ENCODE data around the gene TNK1. TPM values are rescaled to one million over a fixed set of nuclear protein-coding genes. Genes with fewer than 3 reads are reported as not detected.

TNK1 gene
- total RNA-seq, 1 donor from 2014 or later: 0.21 TPM

- H3K27ac Mint-ChIP-seq (ENCODE audit: unreplicated experiment): no peak overlapping the region
- peak overlapping the region; percentile 84 for H3K4me3 Mint-ChIP-seq
- no peak for TF ChIP-seq CTCF (conservative IDR thresholded peaks at IDR 0.05)
- H3K4me1 Mint-ChIP-seq: peaks cover 10% of the 10 kb centered on the region
- no peaks in the 10 kb centered on the region for H3K36me3 Mint-ChIP-seq (ENCODE audit: low read depth)
- H3K9me3 Mint-ChIP-seq: no peaks in the 10 kb centered on the region
- H3K27me3 Mint-ChIP-seq (ENCODE audit: low read depth): no peaks in the 10 kb centered on the region
- DNase-seq (ENCODE audit: low read depth, low spot score): no peak
Observed at GRCh38 chr17:7391307-7391706, 10.4 kb downstream of the TNK1 start.

GRCh38 chr17:7392696-7393612 is 12.1 kb downstream of the TNK1 start:
- H3K36me3 Mint-ChIP-seq (ENCODE audit: low read depth): no peaks in the 10 kb centered on the region
- H3K4me3 Mint-ChIP-seq: peak overlapping the region; percentile 84
- peaks cover 10% of the 10 kb centered on the region for H3K4me1 Mint-ChIP-seq
- H3K9me3 Mint-ChIP-seq: no peaks in the 10 kb centered on the region
- TF ChIP-seq CTCF (conservative IDR thresholded peaks at IDR 0.05): no peak
- H3K27me3 Mint-ChIP-seq (ENCODE audit: low read depth): no peaks in the 10 kb centered on the region
- H3K27ac Mint-ChIP-seq (ENCODE audit: unreplicated experiment): no peak overlapping the region
- DNase-seq (ENCODE audit: low read depth, low spot score): no peak

- TF ChIP-seq CTCF (conservative IDR thresholded peaks at IDR 0.05): no peak
- Mint-ChIP-seq H3K9me3 (no peaks in the 10 kb centered on the region), H3K4me3 (peak overlapping the region; percentile 88), H3K27ac (ENCODE audit: unreplicated experiment) (peak overlapping the region; percentile 50), H3K27me3 (ENCODE audit: low read depth) (no peaks in the 10 kb centered on the region), H3K4me1 (peaks cover 15% of the 10 kb centered on the region), H3K36me3 (ENCODE audit: low read depth) (no peaks in the 10 kb centered on the region)
- DNase-seq (ENCODE audit: low read depth, low spot score): no peak
Observed at GRCh38 chr17:7393613-7394451, 12.9 kb downstream of the TNK1 start.

- H3K4me1 Mint-ChIP-seq: peaks cover 17% of the 10 kb centered on the region
- H3K27me3 Mint-ChIP-seq (ENCODE audit: low read depth): no peaks in the 10 kb centered on the region
- H3K9me3 Mint-ChIP-seq: no peaks in the 10 kb centered on the region
- DNase-seq (ENCODE audit: low read depth, low spot score): peak; percentile 81
- peak within 1 kb of the TSS; percentile 92 for H3K27ac Mint-ChIP-seq (ENCODE audit: unreplicated experiment)
- peak within 1 kb of the TSS; percentile 88 for H3K4me3 Mint-ChIP-seq
- H3K36me3 Mint-ChIP-seq (ENCODE audit: low read depth): no peaks in the 10 kb centered on the region
- TF ChIP-seq CTCF (conservative IDR thresholded peaks at IDR 0.05): peak; percentile 64
Observed at GRCh38 chr17:7394452-7395191, 13.7 kb downstream of the TNK1 start, which contains the start of gene PLSCR3. Gene PLSCR3 (minus strand): TSS chr17:7394525. CDS start chr17:7394110, 415 bp downstream.

GRCh38 chr17:7396147-7396546 is 15.3 kb downstream of the TNK1 start:
- Mint-ChIP-seq H3K36me3 (ENCODE audit: low read depth) (no peaks in the 10 kb centered on the region), H3K4me1 (peaks cover 20% of the 10 kb centered on the region), H3K4me3 (peak overlapping the region; percentile 41), H3K9me3 (no peaks in the 10 kb centered on the region), H3K27me3 (ENCODE audit: low read depth) (no peaks in the 10 kb centered on the region), H3K27ac (ENCODE audit: unreplicated experiment) (no peak overlapping the region)
- no peak for TF ChIP-seq CTCF (conservative IDR thresholded peaks at IDR 0.05)
- no peak for DNase-seq (ENCODE audit: low read depth, low spot score)

Data from neural crest cell (in vitro differentiated cells).